A673 (cell line): ENCODE measurements around the gene KAZN.

ENCODE experiments used
- EZH2 ChIP-seq: fragments of 200-600 bp; sonication (generic); IDR thresholded peaks from 2 replicates; pipeline ENCODE4 v1.6.1; 2017; ENCODE audit warnings: borderline replicate concordance, low read depth, mild to moderate bottlenecking, mixed read lengths, antibody characterized with exemption, low read length; ENCODE audit not compliant: poor library complexity, severe bottlenecking
- TF ChIP-seq, protein P1 (sequence below): fragments of 300-800, 200-600 bp; sonication (generic); conservative IDR thresholded peaks from 2 replicates; pipeline ENCODE4 v1.5.1; 2017; ENCODE audit warnings: low read depth, mild to moderate bottlenecking, antibody characterized with exemption, low read length, moderate library complexity, mixed read lengths

DNA sequence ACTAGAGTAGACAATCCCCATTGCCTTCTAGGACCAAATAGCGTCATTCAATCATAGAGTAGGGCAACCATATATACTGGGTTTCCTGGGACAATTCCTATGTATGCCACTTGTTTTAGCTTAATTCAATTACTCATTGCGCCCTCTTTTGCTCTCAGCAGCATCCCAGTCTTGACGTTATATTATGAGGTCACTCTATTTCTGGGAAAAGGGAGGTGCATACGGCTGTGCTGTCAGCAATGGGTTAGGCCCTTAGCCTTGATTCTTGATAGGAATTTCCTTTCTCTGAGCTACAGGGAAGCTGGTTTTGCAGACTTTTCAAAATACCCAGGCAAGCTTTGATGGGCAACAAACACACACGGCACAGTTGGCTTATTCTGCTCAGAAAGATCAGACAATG, 4.4 kb upstream of the KAZN start:
- TF ChIP-seq, protein P1, sequence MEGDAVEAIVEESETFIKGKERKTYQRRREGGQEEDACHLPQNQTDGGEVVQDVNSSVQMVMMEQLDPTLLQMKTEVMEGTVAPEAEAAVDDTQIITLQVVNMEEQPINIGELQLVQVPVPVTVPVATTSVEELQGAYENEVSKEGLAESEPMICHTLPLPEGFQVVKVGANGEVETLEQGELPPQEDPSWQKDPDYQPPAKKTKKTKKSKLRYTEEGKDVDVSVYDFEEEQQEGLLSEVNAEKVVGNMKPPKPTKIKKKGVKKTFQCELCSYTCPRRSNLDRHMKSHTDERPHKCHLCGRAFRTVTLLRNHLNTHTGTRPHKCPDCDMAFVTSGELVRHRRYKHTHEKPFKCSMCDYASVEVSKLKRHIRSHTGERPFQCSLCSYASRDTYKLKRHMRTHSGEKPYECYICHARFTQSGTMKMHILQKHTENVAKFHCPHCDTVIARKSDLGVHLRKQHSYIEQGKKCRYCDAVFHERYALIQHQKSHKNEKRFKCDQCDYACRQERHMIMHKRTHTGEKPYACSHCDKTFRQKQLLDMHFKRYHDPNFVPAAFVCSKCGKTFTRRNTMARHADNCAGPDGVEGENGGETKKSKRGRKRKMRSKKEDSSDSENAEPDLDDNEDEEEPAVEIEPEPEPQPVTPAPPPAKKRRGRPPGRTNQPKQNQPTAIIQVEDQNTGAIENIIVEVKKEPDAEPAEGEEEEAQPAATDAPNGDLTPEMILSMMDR: no peak
- TF ChIP-seq EZH2: no peak
